Measurements from ENCODE around the gene TNKS1BP1.
"Not testable (repeated sequence)": the region's sequence is repeated elsewhere in the genome, so short reads cannot be mapped to it uniquely, and the experiment has no call there.

TNKS1BP1 gene

GRCh38 chr11:57288771-57289579, 35.8 kb downstream of the TNKS1BP1 start:
- H3K4me3 ChIP-seq (ENCODE audit: low read length): no peak overlapping the region
- H3K4me1 ChIP-seq (ENCODE audit: control insufficient read depth, insufficient read depth, low read length): peaks cover 28% of the 10 kb centered on the region
- no peak overlapping the region for H3K9ac ChIP-seq (ENCODE audit: low read length)
- no peaks in the 10 kb centered on the region for H3K9me3 ChIP-seq (ENCODE audit: control insufficient read depth, low read length)
- H3K36me3 ChIP-seq (ENCODE audit: control insufficient read depth, insufficient read depth, low read length): no peaks in the 10 kb centered on the region
- no peaks in the 10 kb centered on the region for H3K27me3 ChIP-seq (ENCODE audit: control insufficient read depth, insufficient read depth, low read length)

- no peak overlapping the region for H3K4me3 ChIP-seq (ENCODE audit: low read length)
- H3K36me3 ChIP-seq (ENCODE audit: control insufficient read depth, insufficient read depth, low read length): no peaks in the 10 kb centered on the region
- H3K9ac ChIP-seq (ENCODE audit: low read length): no peak overlapping the region
- H3K27me3 ChIP-seq (ENCODE audit: control insufficient read depth, insufficient read depth, low read length): no peaks in the 10 kb centered on the region
- H3K4me1 ChIP-seq (ENCODE audit: control insufficient read depth, insufficient read depth, low read length): peaks cover 24% of the 10 kb centered on the region
- H3K9me3 ChIP-seq (ENCODE audit: control insufficient read depth, low read length): no peaks in the 10 kb centered on the region
Measured at GRCh38 chr11:57287884-57288283, 36.9 kb downstream of the TNKS1BP1 start.

GRCh38 chr11:57283231-57283990, 41.3 kb downstream of the TNKS1BP1 start:
- Histone ChIP-seq H3K4me1 (ENCODE audit: control insufficient read depth, insufficient read depth, low read length) (peaks cover 11% of the 10 kb centered on the region), H3K9ac (ENCODE audit: low read length) (no peak overlapping the region), H3K36me3 (ENCODE audit: control insufficient read depth, insufficient read depth, low read length) (no peaks in the 10 kb centered on the region), H3K4me3 (ENCODE audit: low read length) (no peak overlapping the region), H3K27me3 (ENCODE audit: control insufficient read depth, insufficient read depth, low read length) (no peaks in the 10 kb centered on the region), H3K9me3 (ENCODE audit: control insufficient read depth, low read length) (no peaks in the 10 kb centered on the region)

GRCh38 chr11:57281546-57281945, 43.2 kb downstream of the TNKS1BP1 start:
- H3K36me3 ChIP-seq (ENCODE audit: control insufficient read depth, insufficient read depth, low read length); H3K4me3 ChIP-seq (ENCODE audit: low read length); H3K9me3 ChIP-seq (ENCODE audit: control insufficient read depth, low read length); H3K27me3 ChIP-seq (ENCODE audit: control insufficient read depth, insufficient read depth, low read length); H3K9ac ChIP-seq (ENCODE audit: low read length): not testable (repeated sequence)
- H3K4me1 ChIP-seq (ENCODE audit: control insufficient read depth, insufficient read depth, low read length): peaks cover 24% of the 10 kb centered on the region

- no peak overlapping the region for H3K9ac ChIP-seq (ENCODE audit: low read length)
- no peaks in the 10 kb centered on the region for H3K36me3 ChIP-seq (ENCODE audit: control insufficient read depth, insufficient read depth, low read length)
- no peak overlapping the region for H3K4me3 ChIP-seq (ENCODE audit: low read length)
- no peaks in the 10 kb centered on the region for H3K9me3 ChIP-seq (ENCODE audit: control insufficient read depth, low read length)
- peaks cover 23% of the 10 kb centered on the region for H3K4me1 ChIP-seq (ENCODE audit: control insufficient read depth, insufficient read depth, low read length)
- no peaks in the 10 kb centered on the region for H3K27me3 ChIP-seq (ENCODE audit: control insufficient read depth, insufficient read depth, low read length)
Measured at GRCh38 chr11:57279116-57279515, 45.6 kb downstream of the TNKS1BP1 start.

DNA sequence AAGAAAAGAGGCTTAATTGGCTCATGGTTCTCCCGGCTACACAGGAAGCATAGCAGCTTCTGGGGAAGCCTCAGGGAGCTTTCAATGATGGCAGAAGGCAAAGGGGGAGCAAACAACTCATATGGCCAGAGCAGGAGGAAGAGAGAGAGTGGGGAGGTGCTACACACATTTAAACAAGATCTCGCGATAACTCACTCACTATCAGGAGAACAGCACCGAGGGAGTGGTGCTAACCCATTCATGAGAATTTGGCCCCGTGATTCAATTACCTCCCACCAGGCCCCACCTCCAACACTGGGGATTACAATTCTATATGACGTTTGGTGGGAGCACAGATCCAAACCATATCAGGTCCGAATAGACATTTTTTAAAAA, 46.0 kb downstream of the TNKS1BP1 start:
- Histone ChIP-seq H3K4me1 (ENCODE audit: control insufficient read depth, insufficient read depth, low read length) (peaks cover 19% of the 10 kb centered on the region), H3K9ac (ENCODE audit: low read length) (no peak overlapping the region), H3K9me3 (ENCODE audit: control insufficient read depth, low read length) (no peaks in the 10 kb centered on the region), H3K27me3 (ENCODE audit: control insufficient read depth, insufficient read depth, low read length) (no peaks in the 10 kb centered on the region), H3K36me3 (ENCODE audit: control insufficient read depth, insufficient read depth, low read length) (no peaks in the 10 kb centered on the region), H3K4me3 (ENCODE audit: low read length) (no peak overlapping the region)

GRCh38 chr11:57277845-57278720, 46.7 kb downstream of the TNKS1BP1 start:
- H3K9ac ChIP-seq (ENCODE audit: low read length): no peak overlapping the region
- H3K4me1 ChIP-seq (ENCODE audit: control insufficient read depth, insufficient read depth, low read length): peaks cover 15% of the 10 kb centered on the region
- H3K36me3 ChIP-seq (ENCODE audit: control insufficient read depth, insufficient read depth, low read length): no peaks in the 10 kb centered on the region
- H3K4me3 ChIP-seq (ENCODE audit: low read length): no peak overlapping the region
- H3K27me3 ChIP-seq (ENCODE audit: control insufficient read depth, insufficient read depth, low read length): no peaks in the 10 kb centered on the region
- no peaks in the 10 kb centered on the region for H3K9me3 ChIP-seq (ENCODE audit: control insufficient read depth, low read length)

DNA sequence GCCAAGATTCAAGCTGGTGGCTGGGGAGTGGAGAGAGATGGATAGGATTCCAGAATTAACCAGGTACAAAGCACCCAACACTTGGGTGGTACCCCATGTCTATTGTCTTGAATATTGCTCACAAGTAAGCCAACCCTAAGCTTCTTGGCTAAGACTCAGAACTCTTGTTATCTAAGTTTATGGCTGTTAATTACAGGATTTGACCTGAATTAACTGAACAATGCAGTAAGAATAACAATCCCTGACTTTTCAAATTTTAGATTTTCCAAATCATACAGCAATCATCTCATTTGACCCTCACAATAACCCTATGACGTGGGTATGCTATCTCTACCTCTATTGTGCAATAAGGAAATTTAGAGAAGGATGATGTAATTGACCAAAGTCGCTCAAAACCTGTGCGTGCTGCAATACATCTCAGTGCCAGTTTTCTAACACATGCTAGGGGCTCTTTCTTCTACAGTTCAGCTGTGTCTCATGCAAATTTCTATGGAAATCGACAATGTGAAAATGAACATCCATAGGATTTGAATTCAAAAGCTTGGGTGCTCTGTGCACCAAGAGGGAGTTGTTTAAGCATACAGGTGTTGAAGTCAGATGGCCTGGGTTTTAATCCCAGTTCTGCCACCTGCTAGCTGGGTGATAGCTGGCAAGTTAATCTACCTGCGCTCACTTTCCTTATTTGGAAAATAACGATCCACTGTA, 47.6 kb downstream of the TNKS1BP1 start:
- no peaks in the 10 kb centered on the region for H3K36me3 ChIP-seq (ENCODE audit: control insufficient read depth, insufficient read depth, low read length)
- H3K4me3 ChIP-seq (ENCODE audit: low read length): no peak overlapping the region
- peaks cover 15% of the 10 kb centered on the region for H3K4me1 ChIP-seq (ENCODE audit: control insufficient read depth, insufficient read depth, low read length)
- no peaks in the 10 kb centered on the region for H3K27me3 ChIP-seq (ENCODE audit: control insufficient read depth, insufficient read depth, low read length)
- H3K9ac ChIP-seq (ENCODE audit: low read length): no peak overlapping the region
- H3K9me3 ChIP-seq (ENCODE audit: control insufficient read depth, low read length): no peaks in the 10 kb centered on the region

GRCh38 chr11:57276169-57276970, 48.4 kb downstream of the TNKS1BP1 start:
- Histone ChIP-seq H3K27me3 (ENCODE audit: control insufficient read depth, insufficient read depth, low read length) (no peaks in the 10 kb centered on the region), H3K9me3 (ENCODE audit: control insufficient read depth, low read length) (no peaks in the 10 kb centered on the region), H3K36me3 (ENCODE audit: control insufficient read depth, insufficient read depth, low read length) (no peaks in the 10 kb centered on the region), H3K9ac (ENCODE audit: low read length) (no peak overlapping the region), H3K4me3 (ENCODE audit: low read length) (no peak overlapping the region), H3K4me1 (ENCODE audit: control insufficient read depth, insufficient read depth, low read length) (peaks cover 15% of the 10 kb centered on the region)

GRCh38 chr11:57275582-57275981, 49.2 kb downstream of the TNKS1BP1 start:
- Histone ChIP-seq H3K4me1 (ENCODE audit: control insufficient read depth, insufficient read depth, low read length) (peaks cover 15% of the 10 kb centered on the region), H3K27me3 (ENCODE audit: control insufficient read depth, insufficient read depth, low read length) (no peaks in the 10 kb centered on the region), H3K36me3 (ENCODE audit: control insufficient read depth, insufficient read depth, low read length) (no peaks in the 10 kb centered on the region), H3K9me3 (ENCODE audit: control insufficient read depth, low read length) (no peaks in the 10 kb centered on the region), H3K4me3 (ENCODE audit: low read length) (no peak overlapping the region), H3K9ac (ENCODE audit: low read length) (no peak overlapping the region)

Measured in mucosa of stomach (tissue), 1 donor.